Immature natural killer cell (primary cell): Measurements from ENCODE around the gene KSR1. TPM values are rescaled to one million over a fixed set of nuclear protein-coding genes. Genes with fewer than 3 reads are reported as not detected.
"Not testable (repeated sequence)": the region's sequence is repeated elsewhere in the genome, so short reads cannot be mapped to it uniquely, and the experiment has no call there.

Experiments used
- DNase-seq, 3 donors: peaks; one replicate each; pipeline ENCODE4 v3.0.0; 2022; ENCODE audit warnings: mixed read lengths in 1 of 3
- H3K27ac Mint-ChIP-seq, 6 donors: one replicate each; pipeline ENCODE4 v1.8.0; 2020; ENCODE audit warnings: mixed read lengths in 6 of 6, mild to moderate bottlenecking in 5 of 6, inconsistent platforms in 4 of 6, moderate library complexity in 3 of 6
- H3K27me3 Mint-ChIP-seq, 3 donors: one replicate each; pipeline ENCODE4 v1.8.0; 2020 to 2021; ENCODE audit warnings: low read depth in 3 of 3, mild to moderate bottlenecking in 3 of 3, mixed read lengths in 3 of 3, moderate library complexity in 3 of 3, inconsistent platforms in 1 of 3
- H3K36me3 Mint-ChIP-seq, 3 donors: one replicate each; pipeline ENCODE4 v1.8.0; 2020; ENCODE audit warnings: mixed read lengths in 3 of 3, inconsistent platforms in 2 of 3, mild to moderate bottlenecking in 2 of 3
- H3K4me1 Mint-ChIP-seq, 2 donors: one replicate each; pipeline ENCODE4 v1.8.0; 2020; ENCODE audit warnings: inconsistent platforms in 2 of 2, mild to moderate bottlenecking in 2 of 2, mixed read lengths in 2 of 2, moderate library complexity in 1 of 2
- H3K4me3 Mint-ChIP-seq, 5 donors: one replicate each; pipeline ENCODE4 v1.8.0; 2020; ENCODE audit warnings: mild to moderate bottlenecking in 5 of 5, mixed read lengths in 5 of 5, inconsistent platforms in 3 of 5, moderate library complexity in 3 of 5
- H3K9me3 Mint-ChIP-seq, 6 donors: one replicate each; pipeline ENCODE4 v1.8.0; 2020; ENCODE audit warnings: mild to moderate bottlenecking in 6 of 6, mixed read lengths in 6 of 6, inconsistent platforms in 4 of 6, moderate library complexity in 3 of 6
- polyA plus RNA-seq, 3 donors: library from polyadenylated mRNA; unstranded; fragments of 300-500 nt; fragmentation: Illumina TruSeq; gene quantifications; one replicate each; pipeline ENCODE4 v1.2.3, GENCODE V29; 2021

Gene KSR1
- polyA plus RNA-seq, 3 donors from 2014 or later = 1.8 to 5.6 (median 2.6) TPM

- no peaks in the 10 kb centered on the region for H3K4me1 Mint-ChIP-seq
- no peaks in the 10 kb centered on the region for H3K9me3 Mint-ChIP-seq
- H3K36me3 Mint-ChIP-seq = no peaks in the 10 kb centered on the region
- H3K27me3 Mint-ChIP-seq = peaks cover 0 to 2% (median 0%) of the 10 kb centered on the region in 3 donors
- no peak overlapping the region for H3K27ac Mint-ChIP-seq
- H3K4me3 Mint-ChIP-seq = no peak overlapping the region
- no peak for DNase-seq
Measured at GRCh38 chr17:27433521-27433920, 22.7 kb upstream of the KSR1 start.

DNA sequence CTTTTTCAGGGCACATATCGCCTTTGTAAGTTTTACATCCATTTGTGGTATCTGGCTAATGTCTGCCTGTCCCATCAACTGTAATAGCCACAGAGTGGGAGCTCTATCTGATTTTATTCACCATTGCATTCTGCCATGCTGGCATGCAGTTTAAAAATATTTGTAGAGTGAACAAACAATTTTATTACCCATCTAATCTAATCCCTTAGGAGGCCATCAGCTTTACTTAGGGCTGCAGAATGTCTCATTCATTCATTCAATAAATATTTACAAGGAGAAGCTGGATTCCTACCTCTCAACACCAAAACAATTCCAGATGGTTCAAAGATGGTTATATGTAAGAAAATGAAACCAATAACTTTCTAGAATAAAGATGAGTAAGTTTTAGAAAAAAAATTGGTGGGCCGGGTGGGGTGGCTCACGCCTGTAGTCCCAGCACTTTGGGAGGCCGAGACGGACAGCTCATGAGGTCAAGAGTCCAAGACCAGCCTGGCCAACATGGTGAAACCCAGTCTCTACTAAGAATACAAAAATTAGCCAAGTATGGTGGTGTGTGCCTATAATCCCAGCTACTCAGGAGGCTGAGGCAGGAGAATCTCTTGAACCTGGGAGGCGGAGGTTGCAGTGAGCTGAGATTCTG, 20.7 kb upstream of the KSR1 start:
- not testable (repeated sequence) for DNase-seq, H3K27me3 Mint-ChIP-seq, H3K4me1 Mint-ChIP-seq, H3K36me3 Mint-ChIP-seq, H3K27ac Mint-ChIP-seq, H3K4me3 Mint-ChIP-seq, H3K9me3 Mint-ChIP-seq

DNA sequence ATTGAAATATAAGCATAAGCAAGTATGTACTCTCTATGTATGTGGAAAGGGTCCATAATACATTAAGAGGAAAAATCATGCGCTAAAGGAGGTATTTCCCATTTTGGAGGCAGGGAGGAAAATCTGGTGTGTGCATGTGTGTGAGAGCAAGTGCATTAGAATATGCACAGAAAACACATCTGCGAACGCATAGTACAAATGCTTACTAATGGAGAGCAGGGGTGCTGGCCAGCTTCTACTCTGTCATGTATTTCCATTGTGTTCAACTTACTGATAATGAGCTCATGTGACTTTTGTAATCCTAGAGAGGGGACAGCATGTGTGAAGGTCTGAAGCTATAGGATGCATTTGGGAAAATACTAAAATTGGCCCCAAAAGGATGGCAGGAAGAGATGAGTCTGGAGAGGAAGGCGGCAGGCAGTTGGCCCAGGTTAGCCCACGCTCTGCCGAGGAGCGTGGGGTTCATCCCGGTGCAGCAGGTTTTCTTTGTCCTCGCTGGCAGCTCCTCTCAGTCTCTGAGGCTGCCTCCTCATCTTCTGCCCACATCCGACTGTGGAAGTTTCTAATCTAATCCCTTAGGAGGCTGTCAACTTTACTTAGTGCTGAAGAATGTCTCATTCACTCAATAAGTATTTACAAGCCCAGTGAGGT, 17.8 kb upstream of the KSR1 start:
- DNase-seq = no peak
- Mint-ChIP-seq H3K4me1 (no peaks in the 10 kb centered on the region), H3K27me3 (peaks cover 0 to 2% (median 0%) of the 10 kb centered on the region in 3 donors), H3K9me3 (no peaks in the 10 kb centered on the region), H3K27ac (no peak overlapping the region), H3K4me3 (no peak overlapping the region), H3K36me3 (no peaks in the 10 kb centered on the region)

- no peaks in the 10 kb centered on the region for H3K9me3 Mint-ChIP-seq
- no peak overlapping the region for H3K4me3 Mint-ChIP-seq
- no peaks in the 10 kb centered on the region for H3K4me1 Mint-ChIP-seq
- peaks cover 0 to 2% (median 0%) of the 10 kb centered on the region in 3 donors for H3K27me3 Mint-ChIP-seq
- DNase-seq = no peak
- H3K27ac Mint-ChIP-seq = no peak overlapping the region
- no peaks in the 10 kb centered on the region for H3K36me3 Mint-ChIP-seq
Measured at GRCh38 chr17:27439342-27439741, 16.9 kb upstream of the KSR1 start.

DNA sequence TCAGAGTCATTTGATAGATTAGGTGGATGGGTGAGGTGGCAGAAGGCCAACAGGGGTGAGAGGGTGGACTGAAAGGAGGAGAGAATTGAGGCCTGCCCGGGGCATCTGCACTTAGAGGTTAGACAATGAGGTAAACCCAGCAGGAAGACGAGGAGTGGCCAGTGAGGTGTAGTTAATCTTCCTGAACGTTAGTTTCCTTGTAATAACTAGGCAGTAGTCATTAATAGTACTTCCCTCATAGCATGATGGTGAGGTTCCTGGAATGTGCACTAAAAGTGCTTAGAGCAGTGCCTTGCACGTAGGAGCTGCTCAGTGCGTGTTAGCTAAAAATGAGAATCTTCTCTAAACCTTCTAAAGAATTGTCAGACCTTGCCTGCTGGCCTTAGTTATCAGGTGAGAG, 13.5 kb upstream of the KSR1 start:
- H3K9me3 Mint-ChIP-seq = peaks cover 0 to under 1% (median 0%) of the 10 kb centered on the region in 6 donors
- peak overlapping the region in 1 of 6 donors; percentile 31 for H3K27ac Mint-ChIP-seq
- H3K27me3 Mint-ChIP-seq = peaks cover 0 to 2% (median 1%) of the 10 kb centered on the region in 3 donors
- H3K36me3 Mint-ChIP-seq = no peaks in the 10 kb centered on the region
- no peak overlapping the region for H3K4me3 Mint-ChIP-seq
- DNase-seq = no peak
- no peaks in the 10 kb centered on the region for H3K4me1 Mint-ChIP-seq

GRCh38 chr17:27443491-27443890, 12.8 kb upstream of the KSR1 start:
- H3K4me3 Mint-ChIP-seq = no peak overlapping the region
- H3K27me3 Mint-ChIP-seq = peaks cover 0 to 4% (median 2%) of the 10 kb centered on the region in 3 donors
- H3K9me3 Mint-ChIP-seq = peaks cover 0 to 2% (median 0%) of the 10 kb centered on the region in 6 donors
- H3K4me1 Mint-ChIP-seq = no peaks in the 10 kb centered on the region
- DNase-seq = no peak
- no peak overlapping the region for H3K27ac Mint-ChIP-seq
- no peaks in the 10 kb centered on the region for H3K36me3 Mint-ChIP-seq

DNA sequence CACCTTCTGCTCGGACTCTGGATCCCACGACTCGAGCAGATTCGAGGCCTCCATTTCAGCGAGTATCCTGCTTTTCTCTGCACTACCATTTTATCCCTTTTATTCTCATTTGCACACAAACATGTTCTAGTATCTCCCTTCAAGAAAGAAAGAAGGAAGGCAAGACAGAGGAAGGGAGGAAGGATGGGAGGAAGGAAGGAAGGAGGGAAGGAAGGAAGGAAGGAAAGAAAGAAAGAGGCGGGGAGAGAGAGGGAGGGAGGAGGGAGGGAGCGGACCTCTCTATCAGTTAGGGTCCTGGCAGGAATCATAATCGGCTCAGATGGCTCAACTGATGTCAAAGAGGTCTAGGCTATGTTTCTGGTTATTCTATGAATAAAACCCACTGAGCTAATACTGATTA, 10.3 kb upstream of the KSR1 start:
- Mint-ChIP-seq H3K36me3 (no peaks in the 10 kb centered on the region), H3K9me3 (peaks cover 0 to 2% (median 0%) of the 10 kb centered on the region in 6 donors), H3K4me1 (no peaks in the 10 kb centered on the region), H3K27ac (no peak overlapping the region), H3K4me3 (no peak overlapping the region), H3K27me3 (peaks cover 0 to 4% (median 2%) of the 10 kb centered on the region in 3 donors)
- no peak for DNase-seq

- peaks cover 0 to 4% (median 2%) of the 10 kb centered on the region in 3 donors for H3K27me3 Mint-ChIP-seq
- no peaks in the 10 kb centered on the region for H3K36me3 Mint-ChIP-seq
- no peak overlapping the region for H3K4me3 Mint-ChIP-seq
- peaks cover 0 to 2% (median 0%) of the 10 kb centered on the region in 6 donors for H3K9me3 Mint-ChIP-seq
- H3K27ac Mint-ChIP-seq = no peak overlapping the region
- no peak for DNase-seq
- H3K4me1 Mint-ChIP-seq = no peaks in the 10 kb centered on the region
Measured at GRCh38 chr17:27446569-27447301, 9.5 kb upstream of the KSR1 start.

GRCh38 chr17:27448534-27448933, 7.7 kb upstream of the KSR1 start:
- H3K9me3 Mint-ChIP-seq, H3K4me3 Mint-ChIP-seq, H3K27me3 Mint-ChIP-seq, H3K36me3 Mint-ChIP-seq, H3K4me1 Mint-ChIP-seq, DNase-seq: not testable (repeated sequence)
- peak overlapping the region in 1 of 6 donors; percentile 9 for H3K27ac Mint-ChIP-seq

- no peaks in the 10 kb centered on the region for H3K36me3 Mint-ChIP-seq
- H3K4me1 Mint-ChIP-seq = no peaks in the 10 kb centered on the region
- no peak overlapping the region for H3K27ac Mint-ChIP-seq
- no peak for DNase-seq
- H3K4me3 Mint-ChIP-seq = no peak overlapping the region
- peaks cover 0 to 2% (median 0%) of the 10 kb centered on the region in 6 donors for H3K9me3 Mint-ChIP-seq
- peaks cover 0 to 4% (median 2%) of the 10 kb centered on the region in 3 donors for H3K27me3 Mint-ChIP-seq
Measured at GRCh38 chr17:27449541-27449940, 6.7 kb upstream of the KSR1 start.

GRCh38 chr17:27449988-27450387, 6.3 kb upstream of the KSR1 start:
- Mint-ChIP-seq H3K4me3 (no peak overlapping the region), H3K4me1 (peaks cover 0 to 1% of the 10 kb centered on the region in 2 donors)

GRCh38 chr17:27450416-27450815, 5.8 kb upstream of the KSR1 start:
- Mint-ChIP-seq H3K4me1 (peaks cover 0 to 6% of the 10 kb centered on the region in 2 donors), H3K9me3 (peaks cover 0 to 2% (median 0%) of the 10 kb centered on the region in 6 donors), H3K27me3 (peaks cover 0 to 4% (median 2%) of the 10 kb centered on the region in 3 donors), H3K4me3 (no peak overlapping the region), H3K27ac (peak overlapping the region in 2 of 6 donors; percentile 43 to 64), H3K36me3 (no peaks in the 10 kb centered on the region)
- no peak for DNase-seq

More at GRCh38 chr17:27449988-27450387, 6.3 kb upstream of the KSR1 start:
- H3K36me3 Mint-ChIP-seq = no peaks in the 10 kb centered on the region
- H3K9me3 Mint-ChIP-seq = peaks cover 0 to 2% (median 0%) of the 10 kb centered on the region in 6 donors
- no peak for DNase-seq
- H3K27me3 Mint-ChIP-seq = peaks cover 0 to 4% (median 2%) of the 10 kb centered on the region in 3 donors
- no peak overlapping the region for H3K27ac Mint-ChIP-seq

DNA sequence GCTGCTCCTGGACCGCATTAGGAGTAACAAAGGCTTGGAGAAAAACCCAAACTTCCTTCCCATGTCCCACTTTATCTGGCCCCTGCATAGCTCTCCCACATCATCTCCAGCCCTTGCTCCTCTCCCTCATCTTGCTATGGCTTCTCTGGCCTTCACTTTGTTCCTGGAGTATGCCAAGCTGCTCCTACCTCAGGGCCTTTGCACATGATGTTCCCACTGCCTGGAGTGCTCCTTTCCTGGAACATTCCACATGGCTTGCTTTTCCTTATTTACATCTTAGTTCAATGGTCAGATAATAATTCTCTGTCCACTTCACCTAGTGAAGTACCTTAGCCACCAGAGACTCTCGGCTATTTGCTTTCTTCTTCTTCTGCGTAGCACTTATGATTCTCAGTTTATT, 4.3 kb upstream of the KSR1 start:
- no peak overlapping the region for H3K4me3 Mint-ChIP-seq
- no peak for DNase-seq
- H3K9me3 Mint-ChIP-seq = peaks cover 0 to 2% (median 0%) of the 10 kb centered on the region in 6 donors
- no peak overlapping the region for H3K27ac Mint-ChIP-seq
- H3K4me1 Mint-ChIP-seq = peaks cover 0 to 10% of the 10 kb centered on the region in 2 donors
- H3K27me3 Mint-ChIP-seq = peaks cover 0 to 3% (median 0%) of the 10 kb centered on the region in 3 donors
- no peaks in the 10 kb centered on the region for H3K36me3 Mint-ChIP-seq

GRCh38 chr17:27452828-27453227, 3.4 kb upstream of the KSR1 start:
- H3K27ac Mint-ChIP-seq = peak overlapping the region in 1 of 6 donors; percentile 32
- H3K27me3 Mint-ChIP-seq = peaks cover 0 to 7% (median 2%) of the 10 kb centered on the region in 3 donors
- H3K36me3 Mint-ChIP-seq = no peaks in the 10 kb centered on the region
- H3K4me3 Mint-ChIP-seq = no peak overlapping the region
- DNase-seq = no peak
- peaks cover 8 to 19% of the 10 kb centered on the region in 2 donors for H3K4me1 Mint-ChIP-seq
- no peaks in the 10 kb centered on the region for H3K9me3 Mint-ChIP-seq
